ACC112 (cell line): ENCODE data around the gene DPYSL5.

Experiments used
- H2AFZ ChIP-seq: fragments of 200-600 bp; sonication (generic); one replicate; pipeline ENCODE4 v1.6.0; 2017; ENCODE audit warnings: antibody characterized with exemption, low read length; ENCODE audit not compliant: unreplicated experiment
- H3K27ac ChIP-seq: fragments of 200-600 bp; sonication (generic); 2 replicates; pipeline ENCODE4 v1.5.1; 2014; ENCODE audit warnings: low read depth, mild to moderate bottlenecking, antibody characterized with exemption, low read length, moderate library complexity
- H3K27me3 ChIP-seq: fragments of 200-600 bp; sonication (generic); 2 replicates; pipeline ENCODE4 v1.6.1; 2014; ENCODE audit warnings: mild to moderate bottlenecking, antibody characterized with exemption, low read length, moderate library complexity, mixed read lengths; ENCODE audit not compliant: insufficient read depth
- H3K36me3 ChIP-seq: fragments of 200-600 bp; sonication (generic); 2 replicates; pipeline ENCODE4 v1.6.1; 2016; ENCODE audit warnings: mild to moderate bottlenecking, antibody characterized with exemption, low read length, moderate library complexity, mixed read lengths; ENCODE audit not compliant: insufficient read depth
- H3K4me1 ChIP-seq: fragments of 200-600 bp; sonication (generic); one replicate; pipeline ENCODE4 v1.6.1; 2016; ENCODE audit warnings: low read length, mixed read lengths; ENCODE audit not compliant: insufficient read depth, unreplicated experiment, control insufficient read depth
- H3K4me3 ChIP-seq: fragments of 200-600 bp; sonication (generic); 2 replicates; pipeline ENCODE4 v1.5.1; 2014; ENCODE audit warnings: mild to moderate bottlenecking, low read depth, low read length
- H3K79me2 ChIP-seq: fragments of 200-600 bp; sonication (generic); one replicate; pipeline ENCODE4 v1.6.0; 2016; ENCODE audit warnings: low read length; ENCODE audit not compliant: control insufficient read depth, unreplicated experiment, insufficient read depth

DPYSL5 gene

DNA sequence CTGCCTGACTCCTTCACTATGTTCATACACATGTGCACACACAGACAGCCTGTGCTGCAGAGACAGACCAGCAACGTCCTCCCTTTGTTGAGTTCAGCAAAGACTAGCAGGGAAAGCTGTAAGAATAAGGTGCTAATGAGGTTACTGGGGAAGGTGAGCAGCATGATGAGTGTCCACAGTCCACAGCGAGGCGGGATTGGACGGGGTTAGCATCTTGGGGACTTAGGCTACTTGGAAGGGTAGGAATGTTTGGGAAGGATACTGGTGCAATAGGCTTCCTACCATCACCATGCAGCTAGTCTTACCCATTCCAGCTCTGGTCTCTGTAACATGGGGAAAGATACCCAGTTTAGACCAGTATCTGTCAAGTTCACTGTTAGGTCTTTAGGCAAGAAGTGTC, 41.9 kb downstream of the DPYSL5 start:
- no peaks in the 10 kb centered on the region for H3K4me1 ChIP-seq
- H2AFZ ChIP-seq, result no peak overlapping the region
- no peak overlapping the region for H3K4me3 ChIP-seq
- no peak overlapping the region for H3K27ac ChIP-seq
- no peaks in the 10 kb centered on the region for H3K36me3 ChIP-seq
- no peaks in the 10 kb centered on the region for H3K79me2 ChIP-seq
- H3K27me3 ChIP-seq, result peaks cover 65% of the 10 kb centered on the region

- Histone ChIP-seq H2AFZ (no peak overlapping the region), H3K4me1 (no peaks in the 10 kb centered on the region), H3K4me3 (no peak overlapping the region), H3K27ac (no peak overlapping the region), H3K79me2 (no peaks in the 10 kb centered on the region), H3K36me3 (no peaks in the 10 kb centered on the region), H3K27me3 (peaks cover 64% of the 10 kb centered on the region)
Observed at GRCh38 chr2:26890341-26891000, 42.5 kb downstream of the DPYSL5 start.

DNA sequence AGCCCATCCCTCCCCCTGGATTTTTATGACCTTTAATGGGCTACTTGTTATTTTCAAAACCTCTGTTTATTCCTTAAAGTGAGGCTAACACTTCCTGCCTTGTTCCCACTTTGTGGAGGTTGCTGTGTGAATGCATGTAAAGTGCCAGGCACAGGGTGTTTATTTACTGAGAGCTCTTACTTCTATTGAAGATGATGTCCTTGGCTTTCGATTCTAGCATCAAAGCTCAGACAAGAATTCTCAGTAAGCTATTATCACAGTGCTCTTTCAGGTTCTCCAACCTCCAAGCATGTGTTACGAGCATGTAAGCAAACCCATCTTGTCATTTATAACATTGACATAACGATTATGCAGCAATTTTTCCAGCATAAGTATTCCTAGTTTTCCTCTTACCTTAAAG, 44.2 kb downstream of the DPYSL5 start:
- H2AFZ ChIP-seq, result no peak overlapping the region
- no peak overlapping the region for H3K4me3 ChIP-seq
- peaks cover 62% of the 10 kb centered on the region for H3K27me3 ChIP-seq
- H3K4me1 ChIP-seq, result no peaks in the 10 kb centered on the region
- no peaks in the 10 kb centered on the region for H3K36me3 ChIP-seq
- no peak overlapping the region for H3K27ac ChIP-seq
- H3K79me2 ChIP-seq, result no peaks in the 10 kb centered on the region

- no peaks in the 10 kb centered on the region for H3K79me2 ChIP-seq
- H3K27me3 ChIP-seq, result peaks cover 62% of the 10 kb centered on the region
- no peaks in the 10 kb centered on the region for H3K4me1 ChIP-seq
- no peak overlapping the region for H3K27ac ChIP-seq
- H2AFZ ChIP-seq, result no peak overlapping the region
- H3K4me3 ChIP-seq, result no peak overlapping the region
- no peaks in the 10 kb centered on the region for H3K36me3 ChIP-seq
Observed at GRCh38 chr2:26892922-26893524, 45.1 kb downstream of the DPYSL5 start.

DNA sequence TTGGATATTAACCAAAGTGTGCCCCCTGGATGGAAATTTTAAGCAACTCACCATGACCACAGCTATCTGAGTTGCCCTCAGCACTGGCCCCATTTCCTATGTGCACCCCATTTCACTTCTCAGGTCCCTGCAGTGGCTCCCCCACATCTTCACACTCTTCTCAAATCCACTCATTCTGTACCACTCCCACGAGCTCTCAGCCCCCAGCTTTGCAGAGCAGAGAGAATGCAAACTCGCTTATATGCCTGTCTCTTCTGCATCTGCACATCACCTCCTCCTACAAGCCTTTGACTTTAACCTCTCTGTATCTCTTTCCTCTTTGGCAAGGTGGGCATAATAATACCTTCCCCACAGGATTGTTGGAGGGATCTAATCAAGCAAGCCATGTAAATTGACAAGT, 46.2 kb downstream of the DPYSL5 start:
- Histone ChIP-seq H3K4me3 (no peak overlapping the region), H3K27ac (no peak overlapping the region), H3K4me1 (no peaks in the 10 kb centered on the region), H3K27me3 (peaks cover 69% of the 10 kb centered on the region), H3K36me3 (no peaks in the 10 kb centered on the region), H2AFZ (no peak overlapping the region), H3K79me2 (no peaks in the 10 kb centered on the region)

GRCh38 chr2:26897807-26898479, 50.0 kb downstream of the DPYSL5 start:
- Histone ChIP-seq H3K27me3 (peaks cover 68% of the 10 kb centered on the region), H3K36me3 (no peaks in the 10 kb centered on the region), H3K4me1 (no peaks in the 10 kb centered on the region), H3K79me2 (no peaks in the 10 kb centered on the region), H2AFZ (no peak overlapping the region), H3K27ac (no peak overlapping the region), H3K4me3 (no peak overlapping the region)

- H3K27ac ChIP-seq, result no peak overlapping the region
- H3K36me3 ChIP-seq, result no peaks in the 10 kb centered on the region
- H3K79me2 ChIP-seq, result no peaks in the 10 kb centered on the region
- H2AFZ ChIP-seq, result no peak overlapping the region
- peaks cover 62% of the 10 kb centered on the region for H3K27me3 ChIP-seq
- H3K4me3 ChIP-seq, result no peak overlapping the region
- H3K4me1 ChIP-seq, result no peaks in the 10 kb centered on the region
Observed at GRCh38 chr2:26898480-26899078, 50.6 kb downstream of the DPYSL5 start.

DNA sequence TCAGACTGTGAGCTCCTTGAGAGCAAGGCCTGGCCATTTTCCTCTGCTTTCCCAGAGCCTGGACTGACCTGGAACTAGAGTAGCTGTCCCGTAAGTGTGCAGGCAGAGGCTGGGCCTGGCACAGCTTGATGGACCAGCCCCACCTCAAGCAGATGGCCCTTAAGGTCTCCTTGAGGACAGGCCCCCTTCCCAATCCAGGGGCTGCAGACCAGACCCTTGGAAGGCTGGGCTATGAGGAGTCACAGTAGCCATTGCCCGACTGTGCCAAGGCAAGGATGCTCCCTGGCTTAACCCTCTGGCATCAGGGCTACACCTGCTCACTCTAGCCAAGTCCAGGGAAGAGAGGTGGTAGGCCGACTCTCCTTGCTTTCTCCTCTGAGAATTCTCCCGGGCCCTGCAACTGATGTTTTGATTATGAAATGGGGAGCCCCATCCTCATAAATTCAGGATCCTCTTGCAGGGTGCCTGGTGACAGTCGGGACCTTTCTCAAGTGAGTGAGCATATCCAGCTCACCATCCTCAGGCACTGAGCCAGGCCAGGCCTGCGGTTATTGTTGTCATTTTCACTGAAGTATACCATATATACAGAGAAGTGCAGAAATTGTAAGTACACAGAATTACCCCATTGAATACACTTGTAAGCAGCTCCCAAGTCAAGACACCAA, 51.7 kb downstream of the DPYSL5 start:
- Histone ChIP-seq H3K79me2 (no peaks in the 10 kb centered on the region), H3K4me1 (no peaks in the 10 kb centered on the region), H3K36me3 (no peaks in the 10 kb centered on the region), H3K27ac (no peak overlapping the region), H3K4me3 (no peak overlapping the region), H3K27me3 (peaks cover 59% of the 10 kb centered on the region), H2AFZ (no peak overlapping the region)

DNA sequence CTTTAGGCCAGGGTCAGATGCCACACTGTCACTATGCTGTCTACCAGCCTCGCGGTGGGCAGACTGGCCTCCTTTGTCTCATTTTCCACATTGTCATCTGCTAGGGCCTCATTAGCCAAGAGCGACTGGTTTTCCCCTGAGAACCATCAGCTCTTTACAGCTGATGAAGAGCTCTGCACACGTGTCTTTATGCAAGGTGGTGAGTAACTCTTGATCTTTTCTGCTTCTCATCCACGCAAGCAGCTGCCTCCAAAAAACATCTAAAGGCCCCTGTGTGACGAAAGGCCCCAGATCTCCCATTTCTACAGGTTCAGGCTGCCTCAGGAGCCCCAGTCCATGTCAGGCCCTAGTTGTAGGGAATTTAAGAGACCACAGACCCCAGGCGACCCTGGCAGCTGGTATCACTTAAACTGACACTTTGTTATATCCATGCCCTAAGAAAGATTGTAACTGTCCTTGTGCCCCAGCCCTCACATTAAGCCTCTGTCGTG, 52.9 kb downstream of the DPYSL5 start:
- Histone ChIP-seq H2AFZ (no peak overlapping the region), H3K27ac (no peak overlapping the region), H3K79me2 (no peaks in the 10 kb centered on the region), H3K4me1 (no peaks in the 10 kb centered on the region), H3K27me3 (peaks cover 64% of the 10 kb centered on the region), H3K4me3 (no peak overlapping the region), H3K36me3 (no peaks in the 10 kb centered on the region)

DNA sequence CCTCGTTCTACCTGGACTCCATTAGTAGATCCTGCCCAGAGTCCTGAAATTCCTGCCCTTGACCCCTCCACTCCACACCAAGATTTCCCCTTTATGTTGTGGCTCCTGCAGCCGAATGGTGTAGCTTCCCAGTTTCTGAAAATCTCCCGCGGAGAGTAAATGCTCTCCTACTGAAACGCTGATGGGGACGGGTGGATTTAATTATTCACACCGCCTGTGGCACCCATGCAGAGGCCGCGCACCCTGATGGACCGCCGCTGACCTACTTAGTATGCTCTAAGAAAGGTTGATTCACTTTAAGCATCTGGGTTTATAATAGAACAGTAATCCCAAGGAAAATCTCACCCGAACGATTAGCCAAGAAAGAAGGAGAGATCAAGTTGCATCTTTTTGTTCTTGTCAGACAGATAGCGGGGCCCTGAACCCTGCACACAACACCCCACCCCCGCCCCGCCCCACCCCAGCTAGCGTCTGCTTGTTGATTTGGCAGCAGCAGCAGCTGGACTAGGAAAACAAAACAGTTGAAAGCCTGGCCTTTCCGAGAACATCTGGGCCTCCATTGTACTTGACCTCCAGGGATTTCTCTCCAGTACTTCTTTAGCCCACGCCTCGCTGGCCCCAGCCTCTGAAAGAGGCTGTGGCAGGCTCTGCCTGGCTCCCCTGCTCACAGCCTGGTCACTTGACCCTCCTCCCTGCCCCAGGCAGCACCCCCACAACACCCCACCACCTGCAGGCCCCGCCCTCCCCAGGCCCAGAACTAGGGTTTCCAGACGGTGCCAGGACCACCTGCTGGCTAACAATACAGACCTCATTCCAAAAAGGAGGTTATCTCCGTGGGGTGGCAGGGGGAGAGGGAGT, 53.6 kb downstream of the DPYSL5 start:
- no peak overlapping the region for H3K27ac ChIP-seq
- H3K27me3 ChIP-seq, result peaks cover 58% of the 10 kb centered on the region
- H2AFZ ChIP-seq, result no peak overlapping the region
- no peak overlapping the region for H3K4me3 ChIP-seq
- H3K79me2 ChIP-seq, result no peaks in the 10 kb centered on the region
- no peaks in the 10 kb centered on the region for H3K4me1 ChIP-seq
- no peaks in the 10 kb centered on the region for H3K36me3 ChIP-seq
